ENCODE measurements around the gene USP27X. TPM values are rescaled to one million over a fixed set of nuclear protein-coding genes. Genes with fewer than 3 reads are reported as not detected.
A peak's percentile ranks its signal among the peaks of the same experiment; 100 is the strongest.

The USP27X gene
- total RNA-seq, 1 experiment from 2014 or later: 0.93 TPM

- ChIA-PET CTCF (interaction anchor here (0.5 to 2.0 kb wide), 12 partner anchors 11 to 1250 kb away, joined by 3 to 7 read pairs (median 4); no protein-coding TSS in a partner anchor), POLR2A (interaction anchor here (0.6 to 0.7 kb wide), 2 partner anchors 614 to 687 kb away, joined by 3 read pairs; no protein-coding TSS in a partner anchor)
- no peak overlapping the region for H3K4me3 Mint-ChIP-seq (ENCODE audit: unreplicated experiment)
- peaks cover 12% of the 10 kb centered on the region for H3K27me3 Mint-ChIP-seq (ENCODE audit: insufficient read depth, unreplicated experiment)
- H3K9me3 Mint-ChIP-seq (ENCODE audit: unreplicated experiment): no peaks in the 10 kb centered on the region
- H3K4me1 Mint-ChIP-seq (ENCODE audit: insufficient read depth, unreplicated experiment): peaks cover 4% of the 10 kb centered on the region
- H3K27ac Mint-ChIP-seq (ENCODE audit: low read depth, unreplicated experiment): no peak overlapping the region
- intact Hi-C loops (cut with micrococcal nuclease): loop anchor here (5.0 kb wide), 1 partner anchor 684 kb away; no protein-coding TSS in a partner anchor
- TF ChIP-seq, protein P1, sequence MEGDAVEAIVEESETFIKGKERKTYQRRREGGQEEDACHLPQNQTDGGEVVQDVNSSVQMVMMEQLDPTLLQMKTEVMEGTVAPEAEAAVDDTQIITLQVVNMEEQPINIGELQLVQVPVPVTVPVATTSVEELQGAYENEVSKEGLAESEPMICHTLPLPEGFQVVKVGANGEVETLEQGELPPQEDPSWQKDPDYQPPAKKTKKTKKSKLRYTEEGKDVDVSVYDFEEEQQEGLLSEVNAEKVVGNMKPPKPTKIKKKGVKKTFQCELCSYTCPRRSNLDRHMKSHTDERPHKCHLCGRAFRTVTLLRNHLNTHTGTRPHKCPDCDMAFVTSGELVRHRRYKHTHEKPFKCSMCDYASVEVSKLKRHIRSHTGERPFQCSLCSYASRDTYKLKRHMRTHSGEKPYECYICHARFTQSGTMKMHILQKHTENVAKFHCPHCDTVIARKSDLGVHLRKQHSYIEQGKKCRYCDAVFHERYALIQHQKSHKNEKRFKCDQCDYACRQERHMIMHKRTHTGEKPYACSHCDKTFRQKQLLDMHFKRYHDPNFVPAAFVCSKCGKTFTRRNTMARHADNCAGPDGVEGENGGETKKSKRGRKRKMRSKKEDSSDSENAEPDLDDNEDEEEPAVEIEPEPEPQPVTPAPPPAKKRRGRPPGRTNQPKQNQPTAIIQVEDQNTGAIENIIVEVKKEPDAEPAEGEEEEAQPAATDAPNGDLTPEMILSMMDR (IDR thresholded peaks at IDR 0.05; ENCODE audit: unreplicated experiment): peak; percentile 39
- BruUV-seq (replicated peaks): no TSS peak
- DNase-seq (ENCODE audit: unreplicated experiment): peak; percentile 54
- no peaks in the 10 kb centered on the region for H3K36me3 Mint-ChIP-seq (ENCODE audit: insufficient read depth, unreplicated experiment)
Measured at GRCh38 chrX:49876750-49877149, 2.5 kb upstream of the USP27X start.

DNA sequence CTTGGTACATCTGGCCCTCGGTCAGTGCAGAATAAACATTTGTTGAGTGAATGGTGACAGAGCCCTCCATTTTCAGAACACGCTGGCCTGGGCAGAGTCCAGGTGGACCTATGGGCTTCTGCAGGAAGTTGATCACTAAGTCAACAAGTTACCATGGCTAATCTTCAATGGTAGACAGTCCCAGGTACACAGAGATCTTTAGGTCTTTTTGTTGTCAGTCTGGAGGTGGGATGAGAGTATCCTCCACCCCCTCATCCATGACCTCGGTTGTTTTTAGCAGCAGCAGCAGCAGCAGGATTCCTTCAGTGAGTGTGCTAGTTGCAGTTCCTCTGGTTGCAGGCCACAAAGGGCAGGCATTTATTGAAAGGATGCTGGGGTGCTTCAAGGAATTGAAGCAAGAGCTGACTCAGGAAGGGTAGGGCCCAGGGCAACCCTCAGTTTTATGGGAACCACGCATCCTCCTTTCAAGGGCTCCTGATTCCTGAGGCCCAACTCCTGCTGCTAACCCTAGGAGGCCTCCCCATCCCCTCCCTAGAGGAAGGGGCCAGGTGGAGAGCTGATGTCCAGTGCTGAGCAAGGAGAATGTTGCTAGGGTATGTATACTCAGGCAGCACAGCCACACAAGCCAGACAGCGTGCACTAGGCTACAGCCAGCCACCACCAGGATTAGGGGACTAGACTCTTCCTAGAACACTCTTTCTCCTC is 1.7 kb upstream of the USP27X start:
- intact Hi-C loops (cut with micrococcal nuclease): loop anchor here (5.0 kb wide), 1 partner anchor 685 kb away; no protein-coding TSS in a partner anchor
- Mint-ChIP-seq H3K27ac (ENCODE audit: low read depth, unreplicated experiment) (no peak overlapping the region), H3K36me3 (ENCODE audit: insufficient read depth, unreplicated experiment) (no peaks in the 10 kb centered on the region), H3K4me3 (ENCODE audit: unreplicated experiment) (no peak overlapping the region), H3K27me3 (ENCODE audit: insufficient read depth, unreplicated experiment) (peaks cover 11% of the 10 kb centered on the region), H3K4me1 (ENCODE audit: insufficient read depth, unreplicated experiment) (peaks cover 4% of the 10 kb centered on the region), H3K9me3 (ENCODE audit: unreplicated experiment) (no peaks in the 10 kb centered on the region)
- CTCF ChIA-PET: interaction anchor here (0.7 to 2.0 kb wide), 8 partner anchors 12 to 684 kb away, joined by 3 to 7 read pairs (median 4); no protein-coding TSS in a partner anchor
- no peak for DNase-seq (ENCODE audit: unreplicated experiment)
- BruUV-seq (replicated peaks): no TSS peak
- TF ChIP-seq, protein P1 (IDR thresholded peaks at IDR 0.05; ENCODE audit: unreplicated experiment): no peak
- POLR2A ChIA-PET: interaction anchor here (0.6 to 2.2 kb wide), 3 partner anchors 45 to 688 kb away, joined by 3 to 9 read pairs (median 3); partner anchors contain the start of gene CLCN5

DNA sequence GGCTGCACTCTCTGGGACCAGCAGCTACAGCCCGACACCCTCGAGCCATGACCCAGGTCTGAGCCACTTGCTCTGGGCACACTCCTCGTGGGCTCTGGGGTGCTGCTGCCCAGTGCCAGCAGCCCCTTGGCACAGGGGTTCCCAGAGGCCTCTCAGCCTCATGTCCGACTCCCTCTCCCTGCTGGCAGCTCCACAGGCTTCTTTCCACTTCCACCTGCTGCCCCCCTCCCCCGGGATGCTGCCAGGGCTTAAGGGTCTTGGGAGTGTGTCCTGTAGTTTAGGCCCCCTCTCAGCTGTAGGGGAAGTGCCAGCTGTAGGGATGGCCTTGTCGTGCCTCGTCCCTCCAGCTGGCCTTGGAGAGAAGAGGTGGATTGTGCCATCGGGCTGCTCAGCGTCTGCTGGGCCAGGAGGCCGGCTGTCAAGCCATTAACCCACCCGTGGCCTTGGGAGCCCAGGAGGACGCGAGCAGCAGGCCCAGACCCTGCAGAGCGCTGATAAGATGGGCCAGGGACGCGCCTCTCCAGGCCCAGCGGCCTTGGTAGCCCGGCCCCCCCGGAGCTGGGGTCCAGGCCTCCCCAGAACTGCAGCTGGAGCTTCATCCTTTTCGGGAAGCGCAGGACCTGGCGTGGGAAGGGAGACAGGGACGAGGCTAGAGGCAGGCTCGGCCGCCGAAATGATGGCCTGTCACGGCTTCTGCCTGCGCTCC is 1.0 kb upstream of the USP27X start:
- BruUV-seq (replicated peaks): no TSS peak
- H3K27ac Mint-ChIP-seq (ENCODE audit: low read depth, unreplicated experiment): no peak overlapping the region

More for the DNA sequence above, 1.0 kb upstream of the USP27X start:
- POLR2A ChIA-PET: interaction anchor here (0.7 to 2.2 kb wide), 3 partner anchors 38 to 720 kb away, joined by 3 to 9 read pairs (median 3); partner anchors contain the start of gene CLCN5
- peaks cover 4% of the 10 kb centered on the region for H3K4me1 Mint-ChIP-seq (ENCODE audit: insufficient read depth, unreplicated experiment)
- H3K27me3 Mint-ChIP-seq (ENCODE audit: insufficient read depth, unreplicated experiment): peaks cover 11% of the 10 kb centered on the region
- intact Hi-C loops (cut with micrococcal nuclease): loop anchor here (5.0 kb wide), 1 partner anchor 686 kb away; no protein-coding TSS in a partner anchor
- TF ChIP-seq, protein P1 (IDR thresholded peaks at IDR 0.05; ENCODE audit: unreplicated experiment): no peak
- no peaks in the 10 kb centered on the region for H3K9me3 Mint-ChIP-seq (ENCODE audit: unreplicated experiment)
- H3K36me3 Mint-ChIP-seq (ENCODE audit: insufficient read depth, unreplicated experiment): no peaks in the 10 kb centered on the region
- H3K4me3 Mint-ChIP-seq (ENCODE audit: unreplicated experiment): peak overlapping the region; percentile 74
- CTCF ChIA-PET: interaction anchor here (0.5 to 1.7 kb wide), 10 partner anchors 13 to 1247 kb away, joined by 3 to 5 read pairs (median 3); partner anchors contain the start of gene GPKOW
- no peak for DNase-seq (ENCODE audit: unreplicated experiment)

Data from MCF 10A (cell line).